ENCODE measurements around the gene IL22RA1. TPM values are rescaled to one million over a fixed set of nuclear protein-coding genes. Genes with fewer than 3 reads are reported as not detected.

IL22RA1 gene
- total RNA-seq, 1 experiment from 2014 or later, result 0.28 TPM

- H3K4me3 Mint-ChIP-seq, result no peak overlapping the region
Measured at GRCh38 chr1:24140741-24141181, 2.2 kb downstream of the IL22RA1 start.

GRCh38 chr1:24139841-24140425, 3.0 kb downstream of the IL22RA1 start:
- no peaks in the 10 kb centered on the region for H3K27me3 Mint-ChIP-seq (ENCODE audit: low read depth)
- H3K27ac Mint-ChIP-seq, result no peak overlapping the region; the same call in 1 of the 2 replicates
- H3K4me1 Mint-ChIP-seq, result no peaks in the 10 kb centered on the region
- no peak for DNase-seq (ENCODE audit: low spot score)
- H3K36me3 Mint-ChIP-seq, result no peaks in the 10 kb centered on the region
- POLR2A ChIA-PET, result no interaction called here
- H3K9me3 Mint-ChIP-seq, result peaks cover 6% of the 10 kb centered on the region
- CTCF ChIA-PET, result interaction anchor here (3.5 kb wide), 1 partner anchor 11 kb away, joined by 23 read pairs; no protein-coding TSS in a partner anchor
- H3K4me3 Mint-ChIP-seq, result no peak overlapping the region
- ATAC-seq, result no peak
- TF ChIP-seq, protein P1, sequence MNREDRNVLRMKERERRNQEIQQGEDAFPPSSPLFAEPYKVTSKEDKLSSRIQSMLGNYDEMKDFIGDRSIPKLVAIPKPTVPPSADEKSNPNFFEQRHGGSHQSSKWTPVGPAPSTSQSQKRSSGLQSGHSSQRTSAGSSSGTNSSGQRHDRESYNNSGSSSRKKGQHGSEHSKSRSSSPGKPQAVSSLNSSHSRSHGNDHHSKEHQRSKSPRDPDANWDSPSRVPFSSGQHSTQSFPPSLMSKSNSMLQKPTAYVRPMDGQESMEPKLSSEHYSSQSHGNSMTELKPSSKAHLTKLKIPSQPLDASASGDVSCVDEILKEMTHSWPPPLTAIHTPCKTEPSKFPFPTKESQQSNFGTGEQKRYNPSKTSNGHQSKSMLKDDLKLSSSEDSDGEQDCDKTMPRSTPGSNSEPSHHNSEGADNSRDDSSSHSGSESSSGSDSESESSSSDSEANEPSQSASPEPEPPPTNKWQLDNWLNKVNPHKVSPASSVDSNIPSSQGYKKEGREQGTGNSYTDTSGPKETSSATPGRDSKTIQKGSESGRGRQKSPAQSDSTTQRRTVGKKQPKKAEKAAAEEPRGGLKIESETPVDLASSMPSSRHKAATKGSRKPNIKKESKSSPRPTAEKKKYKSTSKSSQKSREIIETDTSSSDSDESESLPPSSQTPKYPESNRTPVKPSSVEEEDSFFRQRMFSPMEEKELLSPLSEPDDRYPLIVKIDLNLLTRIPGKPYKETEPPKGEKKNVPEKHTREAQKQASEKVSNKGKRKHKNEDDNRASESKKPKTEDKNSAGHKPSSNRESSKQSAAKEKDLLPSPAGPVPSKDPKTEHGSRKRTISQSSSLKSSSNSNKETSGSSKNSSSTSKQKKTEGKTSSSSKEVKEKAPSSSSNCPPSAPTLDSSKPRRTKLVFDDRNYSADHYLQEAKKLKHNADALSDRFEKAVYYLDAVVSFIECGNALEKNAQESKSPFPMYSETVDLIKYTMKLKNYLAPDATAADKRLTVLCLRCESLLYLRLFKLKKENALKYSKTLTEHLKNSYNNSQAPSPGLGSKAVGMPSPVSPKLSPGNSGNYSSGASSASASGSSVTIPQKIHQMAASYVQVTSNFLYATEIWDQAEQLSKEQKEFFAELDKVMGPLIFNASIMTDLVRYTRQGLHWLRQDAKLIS (CRISPR knock-in tag; IDR thresholded peaks at IDR 0.05; ENCODE audit: borderline replicate concordance), result no peak
- TF ChIP-seq, protein P2, sequence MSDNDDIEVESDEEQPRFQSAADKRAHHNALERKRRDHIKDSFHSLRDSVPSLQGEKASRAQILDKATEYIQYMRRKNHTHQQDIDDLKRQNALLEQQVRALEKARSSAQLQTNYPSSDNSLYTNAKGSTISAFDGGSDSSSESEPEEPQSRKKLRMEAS (CRISPR knock-in tag; IDR thresholded peaks at IDR 0.05), result no peak
- TF ChIP-seq CREB1 (CRISPR knock-in tag; IDR thresholded peaks at IDR 0.05), result no peak
- no peak for TF ChIP-seq IRF1 (CRISPR knock-in tag; IDR thresholded peaks at IDR 0.05)

More at GRCh38 chr1:24140741-24141181, 2.2 kb downstream of the IL22RA1 start:
- Mint-ChIP-seq H3K36me3 (no peaks in the 10 kb centered on the region), H3K27ac (no peak overlapping the region), H3K9me3 (peaks cover 6% of the 10 kb centered on the region), H3K27me3 (ENCODE audit: low read depth) (no peaks in the 10 kb centered on the region), H3K4me1 (no peaks in the 10 kb centered on the region)
- ATAC-seq (no peak), DNase-seq (ENCODE audit: low spot score) (no peak)
- POLR2A ChIA-PET, result no interaction called here
- TF ChIP-seq MYBL2 (CRISPR knock-in tag; IDR thresholded peaks at IDR 0.05), result no peak
- TF ChIP-seq, protein P3, sequence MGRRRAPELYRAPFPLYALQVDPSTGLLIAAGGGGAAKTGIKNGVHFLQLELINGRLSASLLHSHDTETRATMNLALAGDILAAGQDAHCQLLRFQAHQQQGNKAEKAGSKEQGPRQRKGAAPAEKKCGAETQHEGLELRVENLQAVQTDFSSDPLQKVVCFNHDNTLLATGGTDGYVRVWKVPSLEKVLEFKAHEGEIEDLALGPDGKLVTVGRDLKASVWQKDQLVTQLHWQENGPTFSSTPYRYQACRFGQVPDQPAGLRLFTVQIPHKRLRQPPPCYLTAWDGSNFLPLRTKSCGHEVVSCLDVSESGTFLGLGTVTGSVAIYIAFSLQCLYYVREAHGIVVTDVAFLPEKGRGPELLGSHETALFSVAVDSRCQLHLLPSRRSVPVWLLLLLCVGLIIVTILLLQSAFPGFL (CRISPR knock-in tag; IDR thresholded peaks at IDR 0.05; ENCODE audit: borderline replicate concordance), result no peak
- no peak for TF ChIP-seq TCF7 (CRISPR knock-in tag; IDR thresholded peaks at IDR 0.05; ENCODE audit: low read depth)
- TF ChIP-seq STAT6 (CRISPR knock-in tag; conservative IDR thresholded peaks at IDR 0.05; ENCODE audit: low read depth), result no peak
- no peak for TF ChIP-seq GRHL2 (CRISPR knock-in tag; IDR thresholded peaks at IDR 0.05; ENCODE audit: insufficient replicate concordance, severe bottlenecking)
- TF ChIP-seq ZNF121 (CRISPR knock-in tag; IDR thresholded peaks at IDR 0.05), result no peak
- no peak for TF ChIP-seq ZNF317 (CRISPR knock-in tag; IDR thresholded peaks at IDR 0.05; ENCODE audit: borderline replicate concordance, low read depth)
- TF ChIP-seq ZNF423 (CRISPR knock-in tag; IDR thresholded peaks at IDR 0.05), result no peak
- TF ChIP-seq, protein P2 (CRISPR knock-in tag; IDR thresholded peaks at IDR 0.05), result no peak
- TF ChIP-seq JAZF1 (CRISPR knock-in tag; IDR thresholded peaks at IDR 0.05), result no peak
- TF ChIP-seq CREM (CRISPR knock-in tag; IDR thresholded peaks at IDR 0.05), result no peak
- TF ChIP-seq PRDM15 (CRISPR knock-in tag; IDR thresholded peaks at IDR 0.05), result no peak
- no peak for TF ChIP-seq TEAD4 (CRISPR knock-in tag; IDR thresholded peaks at IDR 0.05)
- CTCF ChIA-PET, result interaction anchor here (3.5 kb wide), 1 partner anchor 10 kb away, joined by 23 read pairs; no protein-coding TSS in a partner anchor
